Mesenchymal stem cell (in vitro differentiated cells and primary cell): ENCODE measurements around the gene MYO18B.

Source experiments
- DNase-seq: peaks from one replicate; pipeline ENCODE4 v3.0.0-alpha.2; 2013
- H2AFZ ChIP-seq: one replicate; pipeline ENCODE4 v1.6.1; 2013; ENCODE audit warnings: low read depth, mild to moderate bottlenecking, control low read depth, inconsistent platforms, low read length, moderate library complexity
- H2AK5ac ChIP-seq: 2 replicates; pipeline ENCODE4 v1.6.1; 2013; ENCODE audit warnings: low read length, moderate library complexity, mild to moderate bottlenecking, inconsistent platforms; ENCODE audit not compliant: severe bottlenecking
- H2BK120ac ChIP-seq: one replicate; pipeline ENCODE4 v1.6.1; 2013; ENCODE audit warnings: low read depth, mild to moderate bottlenecking, inconsistent platforms, low read length, moderate library complexity
- H2BK12ac ChIP-seq, 2 experiments: one replicate each; pipeline ENCODE4 v1.6.1; 2013; ENCODE audit warnings: inconsistent platforms in 2 of 2, low read length in 2 of 2, mild to moderate bottlenecking in 2 of 2, moderate library complexity in 2 of 2, control low read depth in 1 of 2
- H2BK15ac ChIP-seq: one replicate; pipeline ENCODE4 v1.6.1; 2013; ENCODE audit warnings: mild to moderate bottlenecking, low read depth, inconsistent platforms; ENCODE audit not compliant: poor library complexity, severe bottlenecking
- H2BK5ac ChIP-seq: 2 replicates; pipeline ENCODE4 v1.6.1; 2013; ENCODE audit warnings: low read depth, mild to moderate bottlenecking, low read length, control low read depth, inconsistent platforms; ENCODE audit not compliant: poor library complexity, severe bottlenecking
- H3K14ac ChIP-seq, 2 experiments: one replicate each; pipeline ENCODE4 v1.6.1; 2013; ENCODE audit warnings: inconsistent platforms in 2 of 2, low read length in 2 of 2, control low read depth in 1 of 2, mild to moderate bottlenecking in 1 of 2, moderate library complexity in 1 of 2
- H3K18ac ChIP-seq, 2 experiments: one replicate each; pipeline ENCODE4 v1.6.1; 2013; ENCODE audit warnings: inconsistent platforms in 2 of 2, low read length in 2 of 2, control low read depth in 1 of 2, low read depth in 1 of 2, mild to moderate bottlenecking in 1 of 2
- H3K23ac ChIP-seq, 2 experiments: one replicate each; pipeline ENCODE4 v1.6.1; 2013; ENCODE audit warnings: inconsistent platforms in 2 of 2, low read length in 2 of 2, mild to moderate bottlenecking in 2 of 2, moderate library complexity in 2 of 2, control low read depth in 1 of 2
- H3K27ac ChIP-seq: 2 replicates; pipeline ENCODE4 v1.5.1; 2013; ENCODE audit warnings: mild to moderate bottlenecking, moderate library complexity, low read length, control low read depth, inconsistent platforms; ENCODE audit not compliant: poor library complexity, severe bottlenecking
- H3K27me3 ChIP-seq, 2 experiments: 2 replicates each; pipeline versions ENCODE4 v1.6.1 to v1.7.0; 2013; ENCODE audit warnings: low read length in 2 of 2, mild to moderate bottlenecking in 2 of 2, moderate library complexity in 2 of 2, control low read depth in 1 of 2, inconsistent platforms in 1 of 2; ENCODE audit not compliant: control insufficient read depth in 1 of 2, insufficient read depth in 1 of 2
- H3K36me3 ChIP-seq, 2 experiments: 2 replicates each; pipeline versions ENCODE4 v1.6.1 to v1.7.0; 2013; ENCODE audit warnings: low read length in 2 of 2, control low read depth in 1 of 2, inconsistent platforms in 1 of 2, low read depth in 1 of 2, mild to moderate bottlenecking in 1 of 2; ENCODE audit not compliant: insufficient read depth in 2 of 2, control insufficient read depth in 1 of 2
- H3K4ac ChIP-seq, 2 experiments: one replicate each; pipeline ENCODE4 v1.6.1; 2013; ENCODE audit warnings: inconsistent platforms in 2 of 2, low read length in 2 of 2, mild to moderate bottlenecking in 2 of 2, moderate library complexity in 2 of 2, control low read depth in 1 of 2, low read depth in 1 of 2
- H3K4me1 ChIP-seq: 2 replicates; pipeline ENCODE4 v1.6.1; 2013; ENCODE audit warnings: low read depth, low read length, control low read depth; ENCODE audit not compliant: control insufficient read depth, insufficient read depth
- H3K4me2 ChIP-seq: 2 replicates; pipeline ENCODE4 v1.6.1; 2013; ENCODE audit warnings: low read length, mild to moderate bottlenecking, inconsistent platforms; ENCODE audit not compliant: poor library complexity, severe bottlenecking
- H3K4me3 ChIP-seq, 2 experiments: 2 replicates each; pipeline versions ENCODE4 v1.5.1 to v1.7.0; 2013; ENCODE audit warnings: low read length in 2 of 2, mild to moderate bottlenecking in 2 of 2, control low read depth in 1 of 2, low read depth in 1 of 2; ENCODE audit not compliant: insufficient read depth in 1 of 2
- H3K79me1 ChIP-seq: replicated peaks from 2 replicates; pipeline ENCODE4 v1.6.1; 2013; ENCODE audit warnings: mild to moderate bottlenecking, control low read depth, low read length, inconsistent platforms; ENCODE audit not compliant: poor library complexity, severe bottlenecking
- H3K9ac ChIP-seq: 2 replicates; pipeline ENCODE4 v1.7.0; 2013; ENCODE audit warnings: mild to moderate bottlenecking, low read length, moderate library complexity
- H3K9me3 ChIP-seq: 2 replicates; pipeline ENCODE4 v1.7.0; 2013; ENCODE audit warnings: mild to moderate bottlenecking, low read length; ENCODE audit not compliant: control insufficient read depth
- H4K8ac ChIP-seq: one replicate; pipeline ENCODE4 v1.6.1; 2013; ENCODE audit warnings: inconsistent platforms, mild to moderate bottlenecking, low read length, moderate library complexity
- H4K91ac ChIP-seq: one replicate; pipeline ENCODE4 v1.6.1; 2013; ENCODE audit warnings: mild to moderate bottlenecking, low read length, inconsistent platforms
- WGBS: methylation state at CpG from one replicate; pipeline ENCODE4 v1.1.7; 2013; ENCODE audit warnings: mixed read lengths; 5-methylcytosine and 5-hydroxymethylcytosine counted together

Gene MYO18B

GRCh38 chr22:25942856-25943411, 200.9 kb downstream of the MYO18B start:
- Histone ChIP-seq H3K23ac (no peak overlapping the region), H3K4me3 (no peak overlapping the region), H3K4me1 (no peaks in the 10 kb centered on the region), H2AFZ (no peak overlapping the region), H3K4me2 (no peak overlapping the region), H3K36me3 (no peaks in the 10 kb centered on the region), H4K91ac (no peak overlapping the region), H2BK5ac (no peak overlapping the region), H2BK15ac (no peak overlapping the region), H3K9ac (no peak overlapping the region), H2AK5ac (no peak overlapping the region), H4K8ac (no peak overlapping the region), H2BK12ac (no peak overlapping the region), H3K18ac (no peak overlapping the region), H3K79me1 (no peaks in the 10 kb centered on the region), H3K27me3 (peaks cover 0 to 9% of the 10 kb centered on the region in 2 experiments), H3K27ac (no peak overlapping the region), H3K4ac (no peak overlapping the region), H3K9me3 (no peaks in the 10 kb centered on the region), H2BK120ac (no peak overlapping the region), H3K14ac (no peak overlapping the region)
- DNase-seq = no peak
- 53% methylated on average over 10 of the region's 10 CpGs for WGBS

DNA sequence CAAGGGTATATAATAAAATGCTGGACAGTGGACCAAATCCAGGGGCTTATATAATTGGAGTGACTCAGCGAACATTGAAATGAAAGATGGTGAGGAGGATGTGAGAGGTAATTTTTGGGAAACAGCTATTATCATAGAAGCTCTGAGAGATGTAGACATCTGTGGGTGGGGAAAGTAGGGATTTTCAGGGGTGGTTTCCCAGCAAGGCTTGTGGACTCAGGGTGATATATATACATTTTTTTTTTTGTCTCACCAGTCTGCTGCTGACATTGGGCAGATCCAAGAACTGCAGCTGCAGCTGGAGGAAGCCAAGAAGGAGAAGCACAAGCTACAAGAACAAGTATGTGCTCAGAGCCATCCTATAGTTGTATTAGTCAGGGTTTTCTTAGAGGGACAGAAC, 208.1 kb downstream of the MYO18B start:
- H2AK5ac ChIP-seq = no peak overlapping the region
- DNase-seq = no peak
- no peak overlapping the region for H3K23ac ChIP-seq
- no peaks in the 10 kb centered on the region for H3K27me3 ChIP-seq
- WGBS = 58% methylated on average over 1 of the region's 1 CpG
- no peak overlapping the region for H3K4ac ChIP-seq
- no peaks in the 10 kb centered on the region for H3K36me3 ChIP-seq
- H3K79me1 ChIP-seq = no peaks in the 10 kb centered on the region
- H2BK120ac ChIP-seq = no peak overlapping the region
- H4K8ac ChIP-seq = no peak overlapping the region
- no peak overlapping the region for H3K18ac ChIP-seq
- no peak overlapping the region for H3K4me2 ChIP-seq
- H2AFZ ChIP-seq = no peak overlapping the region
- H3K4me3 ChIP-seq = no peak overlapping the region
- H3K9me3 ChIP-seq = no peaks in the 10 kb centered on the region
- no peak overlapping the region for H3K27ac ChIP-seq
- no peaks in the 10 kb centered on the region for H3K4me1 ChIP-seq
- no peak overlapping the region for H3K14ac ChIP-seq
- no peak overlapping the region for H2BK15ac ChIP-seq
- H4K91ac ChIP-seq = no peak overlapping the region
- H2BK12ac ChIP-seq = no peak overlapping the region
- no peak overlapping the region for H3K9ac ChIP-seq
- H2BK5ac ChIP-seq = no peak overlapping the region

GRCh38 chr22:25953276-25953675, 211.3 kb downstream of the MYO18B start:
- H4K8ac ChIP-seq = no peak overlapping the region
- H3K79me1 ChIP-seq = no peaks in the 10 kb centered on the region
- no peaks in the 10 kb centered on the region for H3K4me1 ChIP-seq
- no peak overlapping the region for H3K27ac ChIP-seq
- no peak overlapping the region for H2BK5ac ChIP-seq
- H3K9ac ChIP-seq = no peak overlapping the region
- H2AFZ ChIP-seq = no peak overlapping the region
- H3K36me3 ChIP-seq = no peaks in the 10 kb centered on the region
- no peak overlapping the region for H3K4ac ChIP-seq
- no peak overlapping the region for H3K14ac ChIP-seq
- no peak overlapping the region for H3K18ac ChIP-seq
- no peak overlapping the region for H3K4me3 ChIP-seq
- WGBS = 72% methylated on average over 3 of the region's 3 CpGs
- no peak overlapping the region for H3K23ac ChIP-seq
- H2AK5ac ChIP-seq = no peak overlapping the region
- no peak overlapping the region for H2BK12ac ChIP-seq
- H3K4me2 ChIP-seq = no peak overlapping the region
- no peak overlapping the region for H2BK120ac ChIP-seq
- no peak overlapping the region for H4K91ac ChIP-seq
- no peaks in the 10 kb centered on the region for H3K27me3 ChIP-seq
- DNase-seq = no peak
- no peak overlapping the region for H2BK15ac ChIP-seq
- H3K9me3 ChIP-seq = no peaks in the 10 kb centered on the region

GRCh38 chr22:25953919-25954318, 211.9 kb downstream of the MYO18B start:
- Histone ChIP-seq H3K4me3 (no peak overlapping the region), H3K27me3 (no peaks in the 10 kb centered on the region), H3K23ac (no peak overlapping the region), H3K27ac (no peak overlapping the region), H2BK15ac (no peak overlapping the region), H2BK5ac (no peak overlapping the region), H4K8ac (no peak overlapping the region), H3K4me2 (no peak overlapping the region), H2BK12ac (no peak overlapping the region), H3K9me3 (no peaks in the 10 kb centered on the region), H3K4ac (no peak overlapping the region), H4K91ac (no peak overlapping the region), H3K79me1 (no peaks in the 10 kb centered on the region), H3K18ac (no peak overlapping the region), H2BK120ac (no peak overlapping the region), H3K14ac (no peak overlapping the region), H2AK5ac (no peak overlapping the region), H3K9ac (no peak overlapping the region), H3K36me3 (no peaks in the 10 kb centered on the region), H3K4me1 (no peaks in the 10 kb centered on the region), H2AFZ (no peak overlapping the region)
- DNase-seq = no peak
- whole genome bisulfite sequencing = 67% methylated on average over 4 of the region's 4 CpGs
